ENCODE data around the gene FERD3L. TPM values are rescaled to one million over a fixed set of nuclear protein-coding genes. Genes with fewer than 3 reads are reported as not detected.
"Not testable (repeated sequence)": the region's sequence is repeated elsewhere in the genome, so short reads cannot be mapped to it uniquely, and the experiment has no call there.

FERD3L gene, protein sequence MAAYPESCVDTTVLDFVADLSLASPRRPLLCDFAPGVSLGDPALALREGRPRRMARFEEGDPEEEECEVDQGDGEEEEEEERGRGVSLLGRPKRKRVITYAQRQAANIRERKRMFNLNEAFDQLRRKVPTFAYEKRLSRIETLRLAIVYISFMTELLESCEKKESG
- not detected in 2 replicates for total RNA-seq

DNA sequence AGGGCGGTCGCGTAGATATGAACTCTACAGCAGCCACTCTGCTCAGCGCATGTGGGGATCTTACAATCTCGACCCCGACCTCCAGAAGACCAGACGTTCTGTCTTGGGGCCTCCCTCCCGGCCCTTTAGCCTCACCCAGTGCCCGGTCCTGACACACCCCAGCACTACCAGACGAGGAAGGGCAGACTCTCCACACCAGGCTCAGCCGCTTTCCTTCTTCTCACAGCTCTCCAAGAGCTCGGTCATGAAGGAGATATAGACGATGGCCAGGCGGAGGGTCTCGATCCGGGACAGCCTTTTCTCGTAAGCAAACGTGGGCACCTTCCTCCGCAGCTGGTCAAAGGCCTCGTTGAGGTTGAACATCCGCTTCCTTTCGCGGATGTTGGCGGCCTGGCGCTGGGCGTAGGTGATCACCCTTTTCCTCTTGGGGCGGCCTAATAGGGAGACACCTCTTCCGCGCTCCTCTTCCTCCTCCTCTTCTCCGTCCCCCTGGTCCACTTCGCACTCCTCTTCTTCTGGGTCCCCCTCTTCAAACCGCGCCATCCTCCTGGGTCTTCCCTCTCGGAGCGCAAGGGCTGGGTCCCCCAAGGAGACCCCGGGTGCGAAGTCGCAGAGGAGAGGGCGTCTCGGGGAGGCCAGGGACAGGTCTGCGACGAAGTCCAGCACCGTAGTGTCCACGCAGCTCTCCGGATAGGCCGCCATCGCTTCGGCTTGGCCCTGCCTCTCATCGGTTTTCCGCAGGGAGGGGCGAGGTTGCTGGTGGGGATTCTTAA is at the start of gene FERD3L:
TSS of gene FERD3L (minus strand) at position 761 of the 773 bp plus-strand sequence. CDS start at position 702, 59 bp downstream.
- intact Hi-C loops (cut with micrococcal nuclease): loop anchor here (2.0 to 10.0 kb wide), 2 partner anchors 34 to 1650 kb away; no protein-coding TSS in a partner anchor
- no peak within 1 kb of the TSS for H3K27ac Mint-ChIP-seq
- no peak for DNase-seq (ENCODE audit: low spot score)
- no peaks in the 10 kb centered on the region for H3K36me3 Mint-ChIP-seq (ENCODE audit: low read depth)
- H3K9me3 Mint-ChIP-seq: no peaks in the 10 kb centered on the region
- peaks cover 43% of the 10 kb centered on the region for H3K27me3 Mint-ChIP-seq (ENCODE audit: low read depth)
- H3K4me1 Mint-ChIP-seq (ENCODE audit: low read depth): no peaks in the 10 kb centered on the region
- no peak within 1 kb of the TSS for H3K4me3 Mint-ChIP-seq (ENCODE audit: low read depth)

DNA sequence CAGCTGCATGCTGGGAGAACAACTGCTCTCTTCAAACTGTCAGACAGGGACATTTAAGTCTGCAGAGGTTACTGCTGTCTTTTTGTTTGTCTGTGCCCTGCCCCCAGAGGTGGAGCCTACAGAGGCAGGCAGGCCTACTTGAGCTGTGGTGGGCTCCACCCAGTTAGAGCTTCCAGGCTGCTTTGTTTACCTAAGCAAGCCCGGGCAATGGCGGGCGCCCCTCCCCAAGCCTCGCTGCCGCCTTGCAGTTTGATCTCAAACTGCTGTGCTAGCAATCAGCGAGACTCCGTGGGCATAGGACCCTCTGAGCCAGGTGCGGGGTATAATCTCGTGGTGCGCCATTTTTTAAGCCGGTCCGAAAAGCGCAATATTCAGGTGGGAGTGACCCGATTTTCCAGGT is 49.2 kb upstream of the FERD3L start:
- H3K27ac Mint-ChIP-seq; intact Hi-C loops (cut with micrococcal nuclease); H3K36me3 Mint-ChIP-seq (ENCODE audit: low read depth); H3K4me1 Mint-ChIP-seq (ENCODE audit: low read depth); H3K27me3 Mint-ChIP-seq (ENCODE audit: low read depth); H3K9me3 Mint-ChIP-seq; DNase-seq (ENCODE audit: low spot score); H3K4me3 Mint-ChIP-seq (ENCODE audit: low read depth): not testable (repeated sequence)

DNA sequence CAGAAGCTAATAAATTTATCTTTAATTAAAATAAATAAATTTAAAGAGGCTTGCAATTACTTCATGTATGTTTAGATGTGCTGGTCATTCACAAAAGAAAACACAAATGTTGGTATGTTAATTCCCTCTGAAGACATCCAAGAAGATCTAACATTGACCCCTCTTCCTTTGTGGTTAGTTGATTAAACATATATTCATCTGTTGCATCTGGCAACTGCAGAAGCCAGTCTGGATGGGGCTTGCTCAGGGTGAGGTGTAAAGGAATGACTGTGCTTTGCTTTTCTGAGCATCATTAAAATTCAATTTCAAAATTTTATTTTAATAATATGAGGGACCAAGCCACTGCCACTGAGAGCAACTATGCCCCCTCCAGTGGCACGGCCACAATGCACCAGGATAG is 36.4 kb upstream of the FERD3L start:
- no peaks in the 10 kb centered on the region for H3K27me3 Mint-ChIP-seq (ENCODE audit: low read depth)
- H3K27ac Mint-ChIP-seq: no peak overlapping the region
- H3K9me3 Mint-ChIP-seq: peaks cover 36% of the 10 kb centered on the region

DNA sequence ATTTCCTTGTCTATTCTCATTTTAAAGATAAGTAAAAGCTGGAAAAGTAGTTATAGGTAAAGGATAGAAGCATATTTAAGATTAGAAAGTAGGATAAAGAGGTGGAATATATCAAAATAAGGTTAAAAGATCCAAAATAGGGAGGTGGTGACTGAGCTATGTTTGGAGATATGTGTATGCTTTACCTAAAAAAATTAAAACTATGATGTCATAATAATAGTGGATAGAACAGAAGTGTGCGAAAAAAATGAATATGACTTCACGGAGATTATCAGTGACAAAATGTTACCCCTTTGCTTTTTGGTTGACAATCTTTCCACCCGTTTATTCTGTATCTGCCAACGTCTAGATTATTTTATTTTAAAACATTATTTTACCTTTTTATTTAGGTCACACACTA is 33.4 kb upstream of the FERD3L start:
- H3K27me3 Mint-ChIP-seq (ENCODE audit: low read depth): no peaks in the 10 kb centered on the region
- H3K36me3 Mint-ChIP-seq (ENCODE audit: low read depth): no peaks in the 10 kb centered on the region

More for the DNA sequence above, 36.4 kb upstream of the FERD3L start:
- DNase-seq (ENCODE audit: low spot score): no peak
- intact Hi-C loops (cut with micrococcal nuclease): no loop called here
- Mint-ChIP-seq H3K4me3 (ENCODE audit: low read depth) (no peak overlapping the region), H3K36me3 (ENCODE audit: low read depth) (no peaks in the 10 kb centered on the region), H3K4me1 (ENCODE audit: low read depth) (no peaks in the 10 kb centered on the region)

DNA sequence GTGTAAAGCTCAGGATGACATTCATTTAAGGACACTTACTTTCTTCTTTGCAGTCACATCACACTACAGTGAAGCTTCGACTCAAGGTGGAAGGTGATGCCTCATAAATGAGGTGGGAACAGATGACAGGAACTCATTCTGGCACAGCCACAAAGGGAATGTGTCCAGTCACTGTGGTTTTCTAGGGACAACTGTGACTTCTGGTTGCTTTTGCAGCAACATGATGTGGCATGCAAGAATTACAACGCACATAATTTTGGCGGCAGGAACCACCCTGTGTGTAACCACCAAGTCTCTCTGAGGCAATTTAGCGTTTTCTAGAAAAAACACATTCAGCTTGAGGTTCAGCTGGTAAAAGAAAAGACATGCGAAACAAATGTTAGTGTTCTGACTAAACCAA is 32.0 kb upstream of the FERD3L start:
- Mint-ChIP-seq H3K36me3 (ENCODE audit: low read depth) (no peaks in the 10 kb centered on the region), H3K27ac (no peak overlapping the region), H3K9me3 (peaks cover 7% of the 10 kb centered on the region), H3K27me3 (ENCODE audit: low read depth) (no peaks in the 10 kb centered on the region), H3K4me1 (ENCODE audit: low read depth) (no peaks in the 10 kb centered on the region), H3K4me3 (ENCODE audit: low read depth) (no peak overlapping the region)
- DNase-seq (ENCODE audit: low spot score): no peak
- intact Hi-C loops (cut with micrococcal nuclease): no loop called here

More for the DNA sequence above, 33.4 kb upstream of the FERD3L start:
- Mint-ChIP-seq H3K4me1 (ENCODE audit: low read depth) (no peaks in the 10 kb centered on the region), H3K4me3 (ENCODE audit: low read depth) (no peak overlapping the region), H3K9me3 (peaks cover 13% of the 10 kb centered on the region), H3K27ac (no peak overlapping the region)
- no peak for DNase-seq (ENCODE audit: low spot score)
- intact Hi-C loops (cut with micrococcal nuclease): no loop called here

DNA sequence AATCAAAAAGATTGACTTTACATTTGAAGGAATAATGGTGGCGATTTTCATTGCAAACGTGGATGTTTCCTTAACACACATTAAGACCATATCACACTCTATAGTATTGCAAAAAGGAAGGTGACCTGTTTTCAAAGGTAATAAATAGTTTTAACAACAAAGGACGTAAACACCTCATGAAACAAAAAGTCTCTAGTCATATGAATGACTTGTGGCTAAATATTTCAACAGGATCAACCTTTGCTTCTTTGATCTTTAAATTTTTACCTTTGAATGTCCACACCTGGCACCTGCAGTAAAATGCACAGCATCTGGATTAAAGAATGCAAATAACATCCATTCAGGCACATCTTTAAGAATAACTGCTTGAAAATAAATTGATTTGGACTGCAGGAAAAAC is 30.0 kb upstream of the FERD3L start:
- Mint-ChIP-seq H3K9me3 (peaks cover 5% of the 10 kb centered on the region), H3K27ac (no peak overlapping the region), H3K4me1 (ENCODE audit: low read depth) (no peaks in the 10 kb centered on the region), H3K36me3 (ENCODE audit: low read depth) (no peaks in the 10 kb centered on the region), H3K27me3 (ENCODE audit: low read depth) (no peaks in the 10 kb centered on the region), H3K4me3 (ENCODE audit: low read depth) (no peak overlapping the region)
- intact Hi-C loops (cut with micrococcal nuclease): no loop called here
- DNase-seq (ENCODE audit: low spot score): no peak

DNA sequence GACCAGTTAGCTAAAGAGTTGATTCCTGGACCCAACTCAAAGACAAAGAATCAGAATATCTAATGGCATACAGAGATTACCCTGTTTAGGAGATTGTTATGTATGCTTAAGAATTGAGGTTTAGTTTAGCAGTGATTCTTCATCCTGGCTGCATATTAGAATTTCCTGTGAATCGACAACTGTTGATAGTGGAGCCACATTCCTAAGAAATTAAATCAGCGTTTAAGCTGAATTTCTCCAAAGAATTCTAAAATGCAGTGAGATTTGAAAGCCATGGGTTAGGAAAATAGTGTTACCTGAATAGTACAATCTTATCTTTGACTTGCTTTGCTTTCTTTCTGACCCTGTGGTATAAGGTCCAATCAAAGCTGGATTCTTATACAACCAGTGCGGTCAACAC is 16.4 kb upstream of the FERD3L start:
- DNase-seq (ENCODE audit: low spot score): no peak
- no peak overlapping the region for H3K4me3 Mint-ChIP-seq (ENCODE audit: low read depth)
- intact Hi-C loops (cut with micrococcal nuclease): no loop called here
- H3K9me3 Mint-ChIP-seq: no peaks in the 10 kb centered on the region
- no peak overlapping the region for H3K27ac Mint-ChIP-seq
- no peaks in the 10 kb centered on the region for H3K27me3 Mint-ChIP-seq (ENCODE audit: low read depth)
- H3K4me1 Mint-ChIP-seq (ENCODE audit: low read depth): no peaks in the 10 kb centered on the region
- no peaks in the 10 kb centered on the region for H3K36me3 Mint-ChIP-seq (ENCODE audit: low read depth)

DNA sequence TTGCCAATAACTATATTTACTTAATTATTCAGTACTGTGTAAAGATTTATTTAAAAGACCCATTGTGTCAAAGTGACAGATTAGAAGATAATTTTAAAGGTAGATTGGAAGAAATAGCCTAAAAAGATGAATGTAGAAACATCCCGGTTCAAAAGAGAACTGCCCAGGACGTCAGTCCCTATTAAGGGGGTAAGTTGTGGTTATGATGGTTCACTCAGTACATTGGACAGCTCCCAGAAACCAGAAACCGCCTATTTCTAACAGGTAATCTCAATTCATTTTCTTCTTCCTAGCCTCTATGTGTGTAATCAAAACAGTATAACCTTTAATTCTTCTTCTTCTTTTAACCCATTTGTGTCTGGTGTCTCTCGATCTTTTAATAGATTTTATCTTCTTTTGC is 1.5 kb upstream of the FERD3L start:
- peaks cover 43% of the 10 kb centered on the region for H3K27me3 Mint-ChIP-seq (ENCODE audit: low read depth)
- H3K27ac Mint-ChIP-seq: no peak overlapping the region
- no peaks in the 10 kb centered on the region for H3K9me3 Mint-ChIP-seq
- no peak for DNase-seq (ENCODE audit: low spot score)
- H3K36me3 Mint-ChIP-seq (ENCODE audit: low read depth): no peaks in the 10 kb centered on the region
- no peaks in the 10 kb centered on the region for H3K4me1 Mint-ChIP-seq (ENCODE audit: low read depth)
- H3K4me3 Mint-ChIP-seq (ENCODE audit: low read depth): no peak overlapping the region
- intact Hi-C loops (cut with micrococcal nuclease): loop anchor here (10.0 kb wide), 1 partner anchor 1648 kb away; no protein-coding TSS in a partner anchor

DNA sequence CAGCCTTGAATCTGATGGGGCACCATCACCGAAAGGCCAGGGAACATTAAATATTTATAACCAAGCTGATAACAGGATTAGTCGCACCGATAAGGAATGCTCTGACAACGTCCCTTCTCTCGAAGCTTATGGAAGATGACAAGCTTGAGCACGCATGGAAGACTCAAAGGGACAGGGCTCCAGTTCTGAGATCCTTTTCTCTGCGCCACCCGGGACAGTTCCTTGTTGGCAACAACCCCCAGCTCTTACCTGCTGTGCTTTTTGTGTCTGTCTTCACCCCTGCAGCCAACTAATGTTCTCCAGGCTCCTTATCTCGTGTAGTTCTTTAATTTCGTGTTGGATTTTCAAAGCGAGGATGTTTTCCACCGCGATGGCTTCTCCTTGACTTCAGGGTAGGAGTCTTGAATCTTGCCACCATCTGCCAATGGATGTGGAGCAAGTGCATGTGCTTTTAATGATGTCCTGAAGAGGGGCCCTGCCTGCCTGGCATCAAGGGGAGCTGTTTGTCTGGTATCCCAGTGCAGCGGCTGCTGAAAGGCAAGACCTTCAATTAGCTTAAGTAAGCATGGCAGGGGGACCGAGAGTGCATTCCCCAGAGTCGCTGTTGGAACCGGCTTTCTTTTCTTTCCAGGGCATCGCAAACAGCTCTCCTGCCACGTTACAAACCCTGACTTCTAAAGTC is 354 bp upstream of the FERD3L start:
- no peaks in the 10 kb centered on the region for H3K9me3 Mint-ChIP-seq
- H3K27me3 Mint-ChIP-seq (ENCODE audit: low read depth): peaks cover 43% of the 10 kb centered on the region
- intact Hi-C loops (cut with micrococcal nuclease): loop anchor here (2.0 to 10.0 kb wide), 2 partner anchors 35 to 1649 kb away; no protein-coding TSS in a partner anchor

DNA sequence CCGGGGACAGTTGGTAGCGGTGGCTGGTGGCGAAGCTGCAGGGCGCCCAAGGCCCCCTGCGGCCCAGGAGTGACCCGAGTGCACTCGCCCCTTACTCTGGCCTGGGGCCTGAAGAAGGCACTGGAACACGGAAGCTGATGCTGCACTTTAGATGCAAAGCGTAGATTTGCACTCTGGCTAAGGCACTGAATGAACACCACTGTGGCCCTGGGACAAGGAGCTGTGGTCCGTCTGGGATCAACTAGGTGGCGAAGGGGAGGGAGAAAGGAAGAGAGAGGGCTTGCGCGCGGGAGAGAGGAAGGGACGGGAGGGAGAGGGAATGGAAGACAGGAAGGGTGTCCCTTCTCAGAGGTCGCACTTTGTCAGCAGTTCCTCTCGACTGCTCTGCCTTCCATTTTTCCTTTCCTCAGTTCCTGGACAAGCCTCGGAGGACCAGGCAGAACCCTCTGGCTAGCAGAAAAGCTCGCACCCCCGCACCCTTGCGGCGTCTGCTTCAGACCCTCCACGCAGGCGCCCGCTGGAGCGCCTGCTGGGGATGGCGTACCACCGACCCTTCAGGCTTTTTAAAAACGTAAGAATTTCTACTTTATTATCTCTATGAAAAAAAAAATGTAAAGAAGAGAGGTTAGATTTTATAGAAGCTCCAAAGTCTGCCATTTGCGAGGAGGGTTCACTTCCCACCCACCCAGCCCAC is 1.2 kb downstream of the FERD3L start:
- no peaks in the 10 kb centered on the region for H3K9me3 Mint-ChIP-seq
- no peak overlapping the region for H3K4me3 Mint-ChIP-seq (ENCODE audit: low read depth)
- H3K4me1 Mint-ChIP-seq (ENCODE audit: low read depth): no peaks in the 10 kb centered on the region
- intact Hi-C loops (cut with micrococcal nuclease): loop anchor here (2.0 to 10.0 kb wide), 3 partner anchors 23 to 1651 kb away; no protein-coding TSS in a partner anchor
- peaks cover 43% of the 10 kb centered on the region for H3K27me3 Mint-ChIP-seq (ENCODE audit: low read depth)
- no peaks in the 10 kb centered on the region for H3K36me3 Mint-ChIP-seq (ENCODE audit: low read depth)
- no peak overlapping the region for H3K27ac Mint-ChIP-seq
- no peak for DNase-seq (ENCODE audit: low spot score)

More for the DNA sequence above, 354 bp upstream of the FERD3L start:
- H3K4me1 Mint-ChIP-seq (ENCODE audit: low read depth): no peaks in the 10 kb centered on the region
- DNase-seq (ENCODE audit: low spot score): no peak
- H3K27ac Mint-ChIP-seq: no peak overlapping the region
- no peak overlapping the region for H3K4me3 Mint-ChIP-seq (ENCODE audit: low read depth)
- H3K36me3 Mint-ChIP-seq (ENCODE audit: low read depth): no peaks in the 10 kb centered on the region

DNA sequence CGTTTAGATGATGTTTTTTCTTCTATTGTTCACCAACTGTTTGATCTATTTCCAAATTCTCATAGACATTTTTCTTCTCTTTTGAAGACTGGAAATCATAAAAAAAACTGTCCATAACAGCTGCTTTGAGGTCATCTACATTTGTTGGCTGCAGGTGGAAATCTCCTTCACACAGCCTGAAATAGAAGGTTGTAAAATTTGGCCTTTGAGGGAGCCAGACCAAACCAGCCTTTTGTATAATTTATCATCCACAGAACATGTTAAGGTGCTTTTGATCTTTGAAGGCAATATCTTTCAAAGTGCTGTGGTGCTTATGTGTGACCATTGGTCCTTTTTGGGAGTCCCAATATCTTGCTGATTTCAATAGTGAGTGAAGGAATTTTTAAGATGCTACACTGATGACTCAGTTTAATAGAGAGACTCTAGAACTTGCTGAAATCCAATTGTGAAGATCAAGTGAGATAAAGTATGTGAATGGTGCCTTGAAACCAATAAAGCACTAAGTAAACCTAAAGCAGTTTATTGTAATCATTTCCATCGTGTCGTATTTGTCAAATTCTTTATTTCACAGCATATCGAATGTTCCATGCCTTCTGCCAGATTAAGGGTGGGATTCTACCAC is 5.4 kb downstream of the FERD3L start:
- no peaks in the 10 kb centered on the region for H3K4me1 Mint-ChIP-seq (ENCODE audit: low read depth)
- H3K9me3 Mint-ChIP-seq: no peaks in the 10 kb centered on the region
- H3K36me3 Mint-ChIP-seq (ENCODE audit: low read depth): no peaks in the 10 kb centered on the region
- H3K27me3 Mint-ChIP-seq (ENCODE audit: low read depth): peaks cover 20% of the 10 kb centered on the region
- DNase-seq (ENCODE audit: low spot score): no peak
- H3K27ac Mint-ChIP-seq: no peak overlapping the region
- intact Hi-C loops (cut with micrococcal nuclease): loop anchor here (10.0 kb wide), 1 partner anchor 1655 kb away; no protein-coding TSS in a partner anchor
- H3K4me3 Mint-ChIP-seq (ENCODE audit: low read depth): no peak overlapping the region

DNA sequence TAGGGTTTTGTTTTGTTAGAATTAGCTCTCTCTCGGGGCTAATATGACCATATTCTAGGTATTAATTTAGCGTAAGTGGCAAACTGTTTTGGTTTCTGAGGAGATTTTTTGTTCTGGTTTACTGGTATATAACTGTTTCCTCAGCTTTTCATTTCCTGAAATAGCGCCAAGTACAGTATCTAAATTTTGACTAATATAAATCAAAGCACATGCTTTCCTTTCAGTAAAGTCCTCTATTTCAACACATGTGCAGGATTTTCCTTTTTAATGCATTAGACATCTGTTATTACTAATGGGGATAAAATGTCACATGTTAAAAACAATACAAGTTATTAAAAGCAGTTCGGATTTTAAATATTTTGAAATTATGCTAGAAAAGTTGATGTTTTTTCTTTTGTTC is 11.3 kb downstream of the FERD3L start:
- DNase-seq (ENCODE audit: low spot score): no peak
- intact Hi-C loops (cut with micrococcal nuclease): no loop called here
- H3K9me3 Mint-ChIP-seq: no peaks in the 10 kb centered on the region
- H3K36me3 Mint-ChIP-seq (ENCODE audit: low read depth): no peaks in the 10 kb centered on the region
- H3K27me3 Mint-ChIP-seq (ENCODE audit: low read depth): no peaks in the 10 kb centered on the region
- no peak overlapping the region for H3K4me3 Mint-ChIP-seq (ENCODE audit: low read depth)
- no peak overlapping the region for H3K27ac Mint-ChIP-seq
- H3K4me1 Mint-ChIP-seq (ENCODE audit: low read depth): no peaks in the 10 kb centered on the region

Data from activated T-helper 2 cell treated with anti-CD3 and anti-CD28 coated beads, Interferon-gamma antibody, Interleukin-2, Interleukin-4, amounts not matched to agents 10 μg/mL and 5 μg/mL and 100 μg/mL, durations not matched to agents 14 hours and 24 hours and 36 hours (primary cell).